HepG2 (cell line): ENCODE measurements around the gene RAD51. TPM values are rescaled to one million over a fixed set of nuclear protein-coding genes. Genes with fewer than 3 reads are reported as not detected.

Experiments
- CBX1 ChIP-seq: IDR thresholded peaks from one replicate; pipeline ENCODE4 v1.6.1; 2016; ENCODE audit warnings: antibody characterized with exemption, low read depth
- HDAC2 ChIP-seq: sonication (generic); formaldehyde crosslinking; IDR thresholded peaks from 2 replicates; pipeline ENCODE4 v1.4.0; 2020; ENCODE audit warnings: missing genetic modification reagents
- HNRNPL ChIP-seq: fragments of 200-400 bp; formaldehyde crosslinking; IDR thresholded peaks from 2 replicates; pipeline ENCODE4 v1.6.1; 2017; ENCODE audit warnings: mild to moderate bottlenecking, low read depth, low read length
- IKZF1 ChIP-seq: fragments of 450-650 bp; IDR thresholded peaks from 2 replicates; pipeline ENCODE4 v1.7.1; 2016
- JARID2 ChIP-seq: sonication (generic); formaldehyde crosslinking; IDR thresholded peaks from 2 replicates; pipeline ENCODE4 v1.8.1; 2023; ENCODE audit warnings: missing genetic modification reagents, inconsistent platforms; ENCODE audit not compliant: insufficient replicate concordance
- NFRKB ChIP-seq: fragments of 450-650 bp; IDR thresholded peaks from 2 replicates; pipeline ENCODE4 v1.6.1; 2017
- NPAS2 ChIP-seq: sonication (generic); formaldehyde crosslinking; IDR thresholded peaks from 2 replicates; pipeline ENCODE4 v1.8.0; 2022; ENCODE audit warnings: mild to moderate bottlenecking, missing genetic modification reagents, borderline replicate concordance
- PHF21A ChIP-seq: sonication (generic); formaldehyde crosslinking; IDR thresholded peaks from 2 replicates; pipeline ENCODE4 v1.5.0; 2020; ENCODE audit warnings: mild to moderate bottlenecking, missing genetic modification reagents
- REXO4 ChIP-seq: sonication (generic); formaldehyde crosslinking; IDR thresholded peaks from 2 replicates; pipeline ENCODE4 v1.8.0; 2022; ENCODE audit warnings: missing genetic modification reagents, mild to moderate bottlenecking, borderline replicate concordance
- SALL1 ChIP-seq: sonication (generic); formaldehyde crosslinking; IDR thresholded peaks from 2 replicates; pipeline ENCODE4 v1.8.0; 2022; ENCODE audit warnings: mild to moderate bottlenecking, missing genetic modification reagents
- SP4 ChIP-seq: sonication (generic); formaldehyde crosslinking; IDR thresholded peaks from 2 replicates; pipeline ENCODE4 v1.8.1; 2023; ENCODE audit warnings: mild to moderate bottlenecking, missing genetic modification reagents
- SRF ChIP-seq: IDR thresholded peaks from 2 replicates; pipeline ENCODE4 v1.6.1; 2011; ENCODE audit warnings: mild to moderate bottlenecking, low read depth, low read length, moderate library complexity
- SRSF9 ChIP-seq: fragments of 200-400 bp; formaldehyde crosslinking; IDR thresholded peaks from 2 replicates; pipeline ENCODE4 v1.6.1; 2018; ENCODE audit warnings: borderline replicate concordance, mild to moderate bottlenecking, low read depth, low read length; ENCODE audit not compliant: insufficient read depth, poor library complexity, severe bottlenecking
- ZNF225 ChIP-seq: sonication (generic); formaldehyde crosslinking; IDR thresholded peaks from 2 replicates; pipeline ENCODE4 v1.4.0; 2020; ENCODE audit warnings: mild to moderate bottlenecking, missing genetic modification reagents
- ZNF33B ChIP-seq: sonication (generic); formaldehyde crosslinking; IDR thresholded peaks from 2 replicates; pipeline ENCODE4 v1.5.1; 2020; ENCODE audit warnings: mild to moderate bottlenecking, missing genetic modification reagents
- ZNF547 ChIP-seq: sonication (generic); formaldehyde crosslinking; IDR thresholded peaks from 2 replicates; pipeline ENCODE4 v1.5.1; 2020; ENCODE audit warnings: mild to moderate bottlenecking, missing genetic modification reagents
- ZNF557 ChIP-seq: sonication (generic); formaldehyde crosslinking; IDR thresholded peaks from 2 replicates; pipeline ENCODE4 v1.4.0; 2020; ENCODE audit warnings: missing genetic modification reagents
- ZNF569 ChIP-seq: sonication (generic); formaldehyde crosslinking; IDR thresholded peaks from 2 replicates; pipeline ENCODE4 v1.5.0; 2020; ENCODE audit warnings: mild to moderate bottlenecking, missing genetic modification reagents, moderate library complexity, borderline replicate concordance
- ZNF614 ChIP-seq: IDR thresholded peaks from 2 replicates; pipeline ENCODE4 v1.6.1; 2018; ENCODE audit warnings: missing biosample characterization, missing genetic modification reagents, inconsistent platforms, borderline replicate concordance
- ZNF644 ChIP-seq: IDR thresholded peaks from 2 replicates; pipeline ENCODE4 v1.6.1; 2016; ENCODE audit warnings: low read depth
- ZNF674 ChIP-seq: sonication (generic); formaldehyde crosslinking; IDR thresholded peaks from 2 replicates; pipeline ENCODE4 v1.5.0; 2020; ENCODE audit warnings: low read depth, mild to moderate bottlenecking, missing genetic modification reagents
- ZNF678 ChIP-seq: sonication (generic); formaldehyde crosslinking; IDR thresholded peaks from 2 replicates; pipeline ENCODE4 v1.4.0; 2020; ENCODE audit warnings: mild to moderate bottlenecking, missing genetic modification reagents
- ZNF781 ChIP-seq: sonication (generic); formaldehyde crosslinking; IDR thresholded peaks from 2 replicates; pipeline ENCODE4 v1.5.1; 2020; ENCODE audit warnings: borderline replicate concordance, mild to moderate bottlenecking, missing genetic modification reagents; ENCODE audit errors: not compliant biosample characterization
- polyA plus RNA-seq, 8 experiments: library from polyadenylated mRNA; depleted of rRNA in 3 of 8; stranded (reverse) in 7 of 8; unstranded in 1 of 8; fragments of >200 nt; fragmentation: Illumina TruSeq in 4 of 8; extraction: Trizol in 4 of 8; gene quantifications; 2 replicates each; pipeline versions ENCODE4 v1.2.1 to v1.2.3, GENCODE V29; 2011 to 2016; ENCODE audit warnings: low read depth in 4 of 8, missing spikeins in 1 of 8, mixed read lengths in 1 of 8; ENCODE audit not compliant: insufficient read depth in 1 of 8
- total RNA-seq, 5 experiments: library from RNA; depleted of rRNA; stranded (reverse); fragments of >200 nt; fragmentation: Illumina TruSeq; extraction: Trizol; gene quantifications; 2 replicates each; pipeline ENCODE4 v1.2.3, GENCODE V29; 2016; ENCODE audit warnings: low read depth in 1 of 5
- TF ChIP-seq, protein P1 (sequence below): IDR thresholded peaks from 2 replicates; pipeline ENCODE4 v1.6.1; 2016; ENCODE audit warnings: low read depth, borderline replicate concordance
- TF ChIP-seq, protein P2 (sequence below): sonication (generic); formaldehyde crosslinking; IDR thresholded peaks from 2 replicates; pipeline ENCODE4 v1.9.0; 2021; ENCODE audit warnings: missing genetic modification reagents, borderline replicate concordance
- TF ChIP-seq, protein P3 (sequence below): IDR thresholded peaks from 2 replicates; pipeline ENCODE4 v1.6.1; 2012; ENCODE audit warnings: inconsistent platforms
- TF ChIP-seq, protein P4 (sequence below): sonication (generic); formaldehyde crosslinking; IDR thresholded peaks from 2 replicates; pipeline ENCODE4 v1.4.0; 2020; ENCODE audit warnings: missing genetic modification reagents
- TF ChIP-seq, protein P5 (sequence below): sonication (generic); formaldehyde crosslinking; IDR thresholded peaks from 2 replicates; pipeline ENCODE4 v1.5.0; 2020; ENCODE audit warnings: missing genetic modification reagents

Gene RAD51
- total and polyA plus RNA-seq, 2 of the 13 experiments (the other 11 are each of a cell fraction or from before 2014, with no cell fraction given), result 8.5 to 12.8 TPM

DNA sequence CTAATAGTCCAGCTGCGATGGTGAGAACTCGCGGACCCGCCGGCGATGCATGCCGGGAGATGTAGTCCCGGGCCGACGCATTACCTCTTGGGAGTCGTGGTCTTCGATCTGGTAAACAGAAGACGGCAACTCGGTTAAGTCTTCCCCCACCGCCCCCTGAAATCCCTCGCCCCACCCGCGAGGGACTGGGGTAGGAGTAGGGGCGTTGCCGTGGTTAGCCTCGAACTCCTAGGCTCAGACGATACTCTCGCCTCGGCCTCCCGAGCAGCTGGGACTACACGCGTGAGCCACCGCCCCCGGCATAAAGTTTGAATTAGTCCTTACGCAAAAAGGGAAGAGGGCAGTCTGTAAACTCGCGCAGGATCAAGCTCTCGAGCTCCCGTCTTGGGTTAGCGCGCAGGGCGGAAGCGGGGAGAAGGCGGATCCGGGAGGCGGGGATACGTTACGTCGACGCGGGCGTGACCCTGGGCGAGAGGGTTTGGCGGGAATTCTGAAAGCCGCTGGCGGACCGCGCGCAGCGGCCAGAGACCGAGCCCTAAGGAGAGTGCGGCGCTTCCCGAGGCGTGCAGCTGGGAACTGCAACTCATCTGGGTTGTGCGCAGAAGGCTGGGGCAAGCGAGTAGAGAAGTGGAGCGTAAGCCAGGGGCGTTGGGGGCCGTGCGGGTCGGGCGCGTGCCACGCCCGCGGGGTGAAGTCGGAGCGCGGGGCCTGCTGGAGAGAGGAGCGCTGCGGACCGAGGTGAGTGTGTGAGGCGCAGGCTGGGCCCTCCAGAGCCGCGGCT is at the start of gene RAD51 (continued):
- TF ChIP-seq, protein P1, sequence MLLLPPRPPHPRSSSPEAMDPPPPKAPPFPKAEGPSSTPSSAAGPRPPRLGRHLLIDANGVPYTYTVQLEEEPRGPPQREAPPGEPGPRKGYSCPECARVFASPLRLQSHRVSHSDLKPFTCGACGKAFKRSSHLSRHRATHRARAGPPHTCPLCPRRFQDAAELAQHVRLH (CRISPR knock-in tag), result peak; percentile 74; the same call in 1 of the 2 replicates
- TF ChIP-seq SALL1 (CRISPR knock-in tag), result peak; percentile 74; the same call in 1 of the 2 replicates
- TF ChIP-seq NFRKB, result no peak
- no peak for TF ChIP-seq ZNF781 (CRISPR knock-in tag)
- TF ChIP-seq, protein P2, sequence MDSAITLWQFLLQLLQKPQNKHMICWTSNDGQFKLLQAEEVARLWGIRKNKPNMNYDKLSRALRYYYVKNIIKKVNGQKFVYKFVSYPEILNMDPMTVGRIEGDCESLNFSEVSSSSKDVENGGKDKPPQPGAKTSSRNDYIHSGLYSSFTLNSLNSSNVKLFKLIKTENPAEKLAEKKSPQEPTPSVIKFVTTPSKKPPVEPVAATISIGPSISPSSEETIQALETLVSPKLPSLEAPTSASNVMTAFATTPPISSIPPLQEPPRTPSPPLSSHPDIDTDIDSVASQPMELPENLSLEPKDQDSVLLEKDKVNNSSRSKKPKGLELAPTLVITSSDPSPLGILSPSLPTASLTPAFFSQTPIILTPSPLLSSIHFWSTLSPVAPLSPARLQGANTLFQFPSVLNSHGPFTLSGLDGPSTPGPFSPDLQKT, result no peak
- TF ChIP-seq HDAC2, result no peak; the same call in 1 of the 2 replicates
- TF ChIP-seq PHF21A (CRISPR knock-in tag), result no peak
- no peak for TF ChIP-seq ZNF557 (CRISPR knock-in tag)
- TF ChIP-seq, protein P3, sequence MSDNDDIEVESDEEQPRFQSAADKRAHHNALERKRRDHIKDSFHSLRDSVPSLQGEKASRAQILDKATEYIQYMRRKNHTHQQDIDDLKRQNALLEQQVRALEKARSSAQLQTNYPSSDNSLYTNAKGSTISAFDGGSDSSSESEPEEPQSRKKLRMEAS, result peak; percentile 78
- peak; percentile 96 for TF ChIP-seq ZNF547 (CRISPR knock-in tag)
- no peak for TF ChIP-seq ZNF569 (CRISPR knock-in tag)
- TF ChIP-seq, protein P4, sequence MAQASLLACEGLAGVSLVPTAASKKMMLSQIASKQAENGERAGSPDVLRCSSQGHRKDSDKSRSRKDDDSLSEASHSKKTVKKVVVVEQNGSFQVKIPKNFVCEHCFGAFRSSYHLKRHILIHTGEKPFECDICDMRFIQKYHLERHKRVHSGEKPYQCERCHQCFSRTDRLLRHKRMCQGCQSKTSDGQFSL, result no peak
- TF ChIP-seq SRF, result no peak
- TF ChIP-seq, protein P5, sequence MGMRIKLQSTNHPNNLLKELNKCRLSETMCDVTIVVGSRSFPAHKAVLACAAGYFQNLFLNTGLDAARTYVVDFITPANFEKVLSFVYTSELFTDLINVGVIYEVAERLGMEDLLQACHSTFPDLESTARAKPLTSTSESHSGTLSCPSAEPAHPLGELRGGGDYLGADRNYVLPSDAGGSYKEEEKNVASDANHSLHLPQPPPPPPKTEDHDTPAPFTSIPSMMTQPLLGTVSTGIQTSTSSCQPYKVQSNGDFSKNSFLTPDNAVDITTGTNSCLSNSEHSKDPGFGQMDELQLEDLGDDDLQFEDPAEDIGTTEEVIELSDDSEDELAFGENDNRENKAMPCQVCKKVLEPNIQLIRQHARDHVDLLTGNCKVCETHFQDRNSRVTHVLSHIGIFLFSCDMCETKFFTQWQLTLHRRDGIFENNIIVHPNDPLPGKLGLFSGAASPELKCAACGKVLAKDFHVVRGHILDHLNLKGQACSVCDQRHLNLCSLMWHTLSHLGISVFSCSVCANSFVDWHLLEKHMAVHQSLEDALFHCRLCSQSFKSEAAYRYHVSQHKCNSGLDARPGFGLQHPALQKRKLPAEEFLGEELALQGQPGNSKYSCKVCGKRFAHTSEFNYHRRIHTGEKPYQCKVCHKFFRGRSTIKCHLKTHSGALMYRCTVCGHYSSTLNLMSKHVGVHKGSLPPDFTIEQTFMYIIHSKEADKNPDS (CRISPR knock-in tag), result 0 out of 2 replicates have a peak, but pooled peaks have one; percentile 20
- TF ChIP-seq IKZF1, result no peak
- TF ChIP-seq ZNF33B (CRISPR knock-in tag), result no peak
- no peak for TF ChIP-seq CBX1
- TF ChIP-seq ZNF674 (CRISPR knock-in tag), result no peak
- peak; percentile 45; the same call in 1 of the 2 replicates for TF ChIP-seq HNRNPL
- TF ChIP-seq ZNF644, result no peak
- peak; percentile 92 for TF ChIP-seq SP4
- TF ChIP-seq ZNF678, result no peak
- TF ChIP-seq NPAS2 (CRISPR knock-in tag), result no peak
- peak; percentile 57; the same call in 1 of the 2 replicates for TF ChIP-seq ZNF614
- no peak for TF ChIP-seq SRSF9
- no peak for TF ChIP-seq JARID2
- no peak; the same call in 1 of the 2 replicates for TF ChIP-seq ZNF225 (CRISPR knock-in tag)
- TF ChIP-seq REXO4 (CRISPR knock-in tag), result no peak
